Natural killer cell (primary cell): Measurements from ENCODE around the gene TMEM8B. TPM values are rescaled to one million over a fixed set of nuclear protein-coding genes. Genes with fewer than 3 reads are reported as not detected.

ENCODE experiments used
- ATAC-seq, 3 donors: fragments of 150-1000 bp in 2 of 3; fragments of 200-7000 bp in 1 of 3; cut with Tn5 transposase; 1 replicate in 1 of 3; 2 replicates in 2 of 3; pipeline ENCODE4 v1.10.0; 2021; ENCODE audit warnings: mild to moderate bottlenecking in 2 of 3, moderate library complexity in 2 of 3
- DNase-seq, 2 donors: peaks; one replicate each; pipeline versions ENCODE4 v3.0.0 to v3.0.0-alpha.2; 2013 to 2021; ENCODE audit warnings: mixed read lengths in 1 of 2
- H3K27ac ChIP-seq: one replicate; pipeline ENCODE4 v1.5.1; 2013; ENCODE audit warnings: mild to moderate bottlenecking, low read length
- H3K27me3 ChIP-seq: one replicate; pipeline ENCODE4 v1.6.1; 2013; ENCODE audit warnings: low read length; ENCODE audit not compliant: control insufficient read depth, insufficient read depth
- H3K36me3 ChIP-seq: one replicate; pipeline ENCODE4 v1.6.1; 2013; ENCODE audit warnings: low read length; ENCODE audit not compliant: control insufficient read depth, insufficient read depth
- H3K4me1 ChIP-seq: one replicate; pipeline ENCODE4 v1.6.1; 2013; ENCODE audit warnings: low read length; ENCODE audit not compliant: control insufficient read depth, insufficient read depth
- H3K4me3 ChIP-seq: one replicate; pipeline ENCODE4 v1.5.1; 2013; ENCODE audit warnings: low read length
- H3K9me3 ChIP-seq: one replicate; pipeline ENCODE4 v1.6.1; 2013; ENCODE audit warnings: low read length; ENCODE audit not compliant: control insufficient read depth, insufficient read depth
- H3K27ac Mint-ChIP-seq, 2 donors: one replicate each; pipeline ENCODE4 v1.8.0; 2022; ENCODE audit warnings: mild to moderate bottlenecking in 2 of 2, mixed read lengths in 2 of 2, moderate library complexity in 1 of 2
- H3K27me3 Mint-ChIP-seq, 2 donors: one replicate each; pipeline ENCODE4 v1.8.0; 2022; ENCODE audit warnings: low read depth in 2 of 2, mixed read lengths in 2 of 2
- H3K36me3 Mint-ChIP-seq: one replicate; pipeline ENCODE4 v1.8.0; 2022; ENCODE audit warnings: mixed read lengths
- H3K4me1 Mint-ChIP-seq, 2 donors: one replicate each; pipeline ENCODE4 v1.8.0; 2022; ENCODE audit warnings: mixed read lengths in 2 of 2
- H3K4me3 Mint-ChIP-seq: one replicate; pipeline ENCODE4 v1.8.0; 2022; ENCODE audit warnings: mild to moderate bottlenecking, moderate library complexity, mixed read lengths
- H3K9me3 Mint-ChIP-seq, 2 donors: one replicate each; pipeline ENCODE4 v1.8.0; 2022; ENCODE audit warnings: mixed read lengths in 2 of 2
- WGBS: methylation state at CpG from one replicate; pipeline ENCODE4 v1.1.7; 2013; ENCODE audit warnings: missing lambda C conversion rate; ENCODE audit not compliant: insufficient coverage; 5-methylcytosine and 5-hydroxymethylcytosine counted together
- intact Hi-C: fragments of 100-400 bp; cut with micrococcal nuclease; formaldehyde crosslinking; loops from one replicate; pipeline ENCODE4 v1.14.2; 2022
- total RNA-seq, 4 donors: library from RNA; stranded (reverse); fragments of 120-200 nt in 1 of 4; gene quantifications; one replicate each; pipeline versions ENCODE4 v1.2.3 to v1.2.4, GENCODE V29; 2013 to 2022
- TF ChIP-seq, protein P1 (sequence below): fragments of 200-600 bp; IDR thresholded peaks from one replicate; pipeline ENCODE4 v1.8.0; 2022; ENCODE audit warnings: antibody characterized with exemption

Gene TMEM8B
- total RNA-seq, 3 donors from 2014 or later (not counting 1 experiment from before 2014, with no cell fraction given) = 5.2 to 7.8 (median 5.4) TPM

DNA sequence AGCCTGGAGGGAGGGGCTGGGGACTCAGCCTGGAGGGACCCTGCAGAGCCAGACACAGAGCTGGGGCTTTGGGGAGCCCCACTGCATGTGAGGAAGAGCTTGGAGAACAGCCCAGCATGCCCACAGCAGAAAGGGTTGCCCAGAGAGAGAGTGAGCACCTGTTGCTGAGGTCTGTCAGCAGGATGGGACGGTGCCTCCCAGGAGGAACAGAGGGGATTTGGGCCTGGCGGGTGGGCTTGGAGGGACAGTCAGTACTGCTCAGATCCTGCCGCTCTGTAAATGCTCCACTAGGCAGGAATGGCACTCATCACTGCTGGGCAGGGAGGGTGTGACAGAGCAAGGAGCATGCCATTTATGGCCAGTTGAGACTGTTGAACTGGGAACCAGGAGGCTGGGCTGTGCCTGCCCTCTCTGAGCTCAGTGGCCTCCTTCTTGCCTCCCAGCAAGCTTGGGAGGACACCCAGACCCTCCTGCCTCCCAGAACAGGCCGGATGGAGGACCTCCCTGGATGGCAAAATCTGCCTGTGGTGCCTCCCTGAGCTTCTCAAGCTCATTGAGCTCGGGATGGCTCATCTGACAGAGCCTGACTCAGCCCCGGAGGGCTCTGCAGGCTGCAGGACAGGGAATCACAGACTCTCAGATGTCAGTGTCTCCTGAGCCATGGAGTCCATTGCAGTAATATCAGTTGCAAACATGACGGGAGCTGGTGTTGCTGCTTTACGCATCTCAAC, 76.2 kb downstream of the TMEM8B start:
- WGBS = 86% methylated on average over 8 of the region's 8 CpGs
- no peaks in the 10 kb centered on the region for H3K36me3 ChIP-seq
- no peak overlapping the region for H3K4me3 ChIP-seq
- H3K27ac ChIP-seq = no peak overlapping the region
- Mint-ChIP-seq H3K36me3 (no peaks in the 10 kb centered on the region), H3K27ac (no peak overlapping the region), H3K27me3 (peaks cover 15 to 26% of the 10 kb centered on the region in 2 donors), H3K4me3 (no peak overlapping the region), H3K4me1 (peaks cover 0 to 5% of the 10 kb centered on the region in 2 donors), H3K9me3 (no peaks in the 10 kb centered on the region)
- intact Hi-C loops = no loop called here
- ATAC-seq (no peak), DNase-seq (no peak)
- peaks cover 7% of the 10 kb centered on the region for H3K27me3 ChIP-seq
- peaks cover 18% of the 10 kb centered on the region for H3K4me1 ChIP-seq
- no peaks in the 10 kb centered on the region for H3K9me3 ChIP-seq
- TF ChIP-seq, protein P1, sequence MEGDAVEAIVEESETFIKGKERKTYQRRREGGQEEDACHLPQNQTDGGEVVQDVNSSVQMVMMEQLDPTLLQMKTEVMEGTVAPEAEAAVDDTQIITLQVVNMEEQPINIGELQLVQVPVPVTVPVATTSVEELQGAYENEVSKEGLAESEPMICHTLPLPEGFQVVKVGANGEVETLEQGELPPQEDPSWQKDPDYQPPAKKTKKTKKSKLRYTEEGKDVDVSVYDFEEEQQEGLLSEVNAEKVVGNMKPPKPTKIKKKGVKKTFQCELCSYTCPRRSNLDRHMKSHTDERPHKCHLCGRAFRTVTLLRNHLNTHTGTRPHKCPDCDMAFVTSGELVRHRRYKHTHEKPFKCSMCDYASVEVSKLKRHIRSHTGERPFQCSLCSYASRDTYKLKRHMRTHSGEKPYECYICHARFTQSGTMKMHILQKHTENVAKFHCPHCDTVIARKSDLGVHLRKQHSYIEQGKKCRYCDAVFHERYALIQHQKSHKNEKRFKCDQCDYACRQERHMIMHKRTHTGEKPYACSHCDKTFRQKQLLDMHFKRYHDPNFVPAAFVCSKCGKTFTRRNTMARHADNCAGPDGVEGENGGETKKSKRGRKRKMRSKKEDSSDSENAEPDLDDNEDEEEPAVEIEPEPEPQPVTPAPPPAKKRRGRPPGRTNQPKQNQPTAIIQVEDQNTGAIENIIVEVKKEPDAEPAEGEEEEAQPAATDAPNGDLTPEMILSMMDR = no peak

DNA sequence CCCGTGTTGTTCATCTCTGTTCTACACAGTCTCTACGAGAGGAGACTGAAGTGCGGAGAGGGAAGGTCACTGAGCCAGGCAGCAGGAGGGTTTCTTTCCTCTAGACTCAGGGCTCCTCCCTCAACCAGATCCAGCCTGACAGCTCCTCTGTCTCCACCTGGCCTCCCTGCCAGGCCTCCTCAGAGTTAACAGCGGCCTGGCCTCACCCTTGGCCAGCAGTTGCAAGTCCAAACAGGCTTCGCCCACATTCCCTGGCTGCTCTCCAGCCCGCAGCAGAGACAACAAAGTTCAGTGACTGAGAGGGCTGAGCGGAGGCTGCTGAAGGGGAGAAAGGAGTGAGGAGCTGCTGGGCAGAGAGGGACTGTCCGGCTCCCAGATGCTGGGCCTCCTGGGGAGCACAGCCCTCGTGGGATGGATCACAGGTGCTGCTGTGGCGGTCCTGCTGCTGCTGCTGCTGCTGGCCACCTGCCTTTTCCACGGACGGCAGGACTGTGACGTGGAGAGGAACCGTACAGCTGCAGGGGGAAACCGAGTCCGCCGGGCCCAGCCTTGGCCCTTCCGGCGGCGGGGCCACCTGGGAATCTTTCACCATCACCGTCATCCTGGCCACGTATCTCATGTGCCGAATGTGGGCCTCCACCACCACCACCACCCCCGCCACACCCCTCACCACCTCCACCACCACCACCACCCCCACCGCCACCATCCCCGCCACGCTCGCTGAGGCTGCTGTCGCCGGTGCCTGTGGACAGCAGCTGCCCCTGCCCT, 77.1 kb downstream of the TMEM8B start, which contains the start of gene HRCT1:
TSS of gene HRCT1 (plus strand) at position 291 of the 768 bp plus-strand sequence. CDS start at position 377, 86 bp downstream.
- TF ChIP-seq, protein P1 = no peak
- no peak within 1 kb of the TSS for H3K27ac Mint-ChIP-seq
- H3K27ac ChIP-seq = no peak within 1 kb of the TSS
- H3K36me3 ChIP-seq = no peaks in the 10 kb centered on the region
- H3K9me3 ChIP-seq = no peaks in the 10 kb centered on the region
- H3K27me3 Mint-ChIP-seq = peaks cover 12 to 21% of the 10 kb centered on the region in 2 donors
- intact Hi-C loops = no loop called here
- peaks cover 0 to 10% of the 10 kb centered on the region in 2 donors for H3K4me1 Mint-ChIP-seq
- H3K4me3 ChIP-seq = no peak within 1 kb of the TSS
- ATAC-seq (no peak), DNase-seq (no peak)
- H3K4me1 ChIP-seq = peaks cover 25% of the 10 kb centered on the region
- H3K27me3 ChIP-seq = peaks cover 3% of the 10 kb centered on the region
- H3K9me3 Mint-ChIP-seq = no peaks in the 10 kb centered on the region
- WGBS = 90% methylated on average over 26 of the region's 30 CpGs
- H3K36me3 Mint-ChIP-seq = no peaks in the 10 kb centered on the region
- H3K4me3 Mint-ChIP-seq = no peak within 1 kb of the TSS

DNA sequence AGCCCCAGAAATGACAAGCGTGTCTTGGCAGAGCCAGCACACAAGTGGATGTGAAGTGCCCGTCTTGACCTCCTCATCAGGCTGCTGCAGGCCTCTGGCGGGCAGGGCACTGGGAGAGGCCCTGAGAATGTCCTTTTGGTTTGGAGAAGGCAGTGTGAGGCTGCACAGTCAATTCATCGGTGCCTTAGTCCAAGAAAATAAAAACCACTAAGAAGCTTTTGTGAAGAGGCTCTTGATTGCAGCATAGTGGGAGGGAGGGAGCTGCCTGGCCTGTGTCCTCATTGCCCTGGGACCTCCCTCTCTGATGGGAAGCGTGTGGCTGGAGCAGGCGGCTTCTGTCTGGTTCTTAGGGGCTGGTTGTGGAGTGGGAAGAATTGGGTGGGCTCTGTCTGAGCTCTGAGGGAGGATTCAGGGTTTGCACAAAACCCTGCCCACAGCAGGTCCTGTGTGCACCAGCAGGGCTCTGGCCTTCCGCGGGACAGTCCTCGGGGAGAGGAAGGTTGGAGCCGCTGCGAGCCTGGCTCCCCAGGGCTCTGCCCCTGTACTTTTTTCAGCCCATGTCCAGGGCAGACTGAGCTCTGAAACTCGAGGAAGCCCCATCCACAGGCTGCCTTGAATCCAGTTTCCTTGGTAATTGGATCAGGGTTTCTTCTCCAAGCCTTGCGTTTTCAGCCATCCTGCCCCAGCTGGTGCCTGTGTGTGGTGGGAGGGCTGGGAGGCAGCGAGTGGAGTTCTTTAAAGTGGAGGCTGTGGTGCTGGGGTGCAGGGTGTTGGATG, 78.1 kb downstream of the TMEM8B start:
- DNase-seq (no peak), ATAC-seq (no peak)
- Histone ChIP-seq H3K9me3 (no peaks in the 10 kb centered on the region), H3K27ac (no peak overlapping the region), H3K36me3 (no peaks in the 10 kb centered on the region), H3K4me1 (peaks cover 30% of the 10 kb centered on the region), H3K27me3 (peaks cover 3% of the 10 kb centered on the region), H3K4me3 (no peak overlapping the region)
- Mint-ChIP-seq H3K9me3 (no peaks in the 10 kb centered on the region), H3K27ac (no peak overlapping the region), H3K4me1 (peaks cover 0 to 12% of the 10 kb centered on the region in 2 donors), H3K36me3 (no peaks in the 10 kb centered on the region), H3K4me3 (no peak overlapping the region), H3K27me3 (peaks cover 9 to 10% of the 10 kb centered on the region in 2 donors)
- WGBS = 90% methylated on average over 14 of the region's 14 CpGs
- intact Hi-C loops = no loop called here
- TF ChIP-seq, protein P1 = no peak
